Neuronal stem cell (in vitro differentiated cells): Measurements from ENCODE around the gene CD2AP.
"Not testable (repeated sequence)": the region's sequence is repeated elsewhere in the genome, so short reads cannot be mapped to it uniquely, and the experiment has no call there.

Source experiments
- DNase-seq: peaks from one replicate; pipeline ENCODE4 v3.0.0-alpha.2; 2013; ENCODE audit warnings: low spot score
- H2AFZ ChIP-seq: one replicate; pipeline ENCODE4 v1.6.1; 2013; ENCODE audit warnings: mild to moderate bottlenecking, low read length, inconsistent platforms
- H2AK5ac ChIP-seq: 2 replicates; pipeline ENCODE4 v1.6.1; 2013; ENCODE audit warnings: low read depth, mild to moderate bottlenecking, inconsistent platforms, low read length, moderate library complexity, mixed read lengths
- H2BK120ac ChIP-seq: 2 replicates; pipeline ENCODE4 v1.6.1; 2013; ENCODE audit warnings: low read depth, mild to moderate bottlenecking, inconsistent platforms, low read length, moderate library complexity, mixed read lengths
- H2BK12ac ChIP-seq: one replicate; pipeline ENCODE4 v1.6.1; 2013; ENCODE audit warnings: low read length, inconsistent platforms
- H2BK15ac ChIP-seq: 2 replicates; pipeline ENCODE4 v1.6.1; 2013; ENCODE audit warnings: mild to moderate bottlenecking, low read length, inconsistent platforms, mixed read lengths
- H2BK5ac ChIP-seq: one replicate; pipeline ENCODE4 v1.6.1; 2013; ENCODE audit warnings: inconsistent platforms, mild to moderate bottlenecking, low read length, moderate library complexity
- H3K14ac ChIP-seq: one replicate; pipeline ENCODE4 v1.6.1; 2013; ENCODE audit warnings: low read length, inconsistent platforms
- H3K18ac ChIP-seq: 2 replicates; pipeline ENCODE4 v1.6.1; 2013; ENCODE audit warnings: low read length, inconsistent platforms
- H3K23ac ChIP-seq: 2 replicates; pipeline ENCODE4 v1.6.1; 2013; ENCODE audit warnings: low read depth, mild to moderate bottlenecking, mixed read lengths, low read length, inconsistent platforms; ENCODE audit not compliant: poor library complexity
- H3K27ac ChIP-seq: replicated peaks from 3 replicates; pipeline ENCODE4 v1.5.1; 2013; ENCODE audit warnings: low read length, inconsistent platforms
- H3K27me3 ChIP-seq, 3 experiments: 2 replicates each; pipeline ENCODE4 v1.6.1; 2013; ENCODE audit warnings: low read length in 3 of 3, mild to moderate bottlenecking in 2 of 3, inconsistent platforms in 1 of 3, low read depth in 1 of 3, mixed read lengths in 1 of 3, moderate library complexity in 1 of 3; ENCODE audit not compliant: control insufficient read depth in 3 of 3, insufficient read depth in 3 of 3
- H3K36me3 ChIP-seq, 2 donors: replicated peaks in 1 of 2; 2 replicates each; pipeline ENCODE4 v1.6.1; 2013; ENCODE audit warnings: low read length in 2 of 2; ENCODE audit not compliant: control insufficient read depth in 2 of 2, insufficient read depth in 2 of 2
- H3K4ac ChIP-seq: 2 replicates; pipeline ENCODE4 v1.6.1; 2013; ENCODE audit warnings: inconsistent platforms, mild to moderate bottlenecking, low read length, moderate library complexity
- H3K4me1 ChIP-seq, 2 donors: 1 replicate in 1 of 2; 2 replicates in 1 of 2; pipeline ENCODE4 v1.6.1; 2013; ENCODE audit warnings: low read length in 2 of 2, low read depth in 1 of 2; ENCODE audit not compliant: control insufficient read depth in 2 of 2, insufficient read depth in 1 of 2
- H3K4me2 ChIP-seq: one replicate; pipeline ENCODE4 v1.6.1; 2013; ENCODE audit warnings: mild to moderate bottlenecking, low read length, inconsistent platforms; ENCODE audit not compliant: insufficient read depth, poor library complexity, severe bottlenecking
- H3K4me3 ChIP-seq, 2 donors: 2 replicates each; pipeline ENCODE4 v1.5.1; 2013; ENCODE audit warnings: low read length in 2 of 2, mild to moderate bottlenecking in 2 of 2, inconsistent platforms in 1 of 2, moderate library complexity in 1 of 2
- H3K79me1 ChIP-seq: one replicate; pipeline ENCODE4 v1.6.1; 2013; ENCODE audit warnings: low read depth, mild to moderate bottlenecking, inconsistent platforms, low read length, moderate library complexity
- H3K9ac ChIP-seq: one replicate; pipeline ENCODE4 v1.6.1; 2013; ENCODE audit warnings: mild to moderate bottlenecking, low read depth, low read length, inconsistent platforms; ENCODE audit not compliant: poor library complexity
- H3K9me3 ChIP-seq, 2 donors: replicated peaks in 1 of 2; 2 replicates each; pipeline versions ENCODE3 to v1.6.1; 2013; ENCODE audit warnings: low read length in 2 of 2, mild to moderate bottlenecking in 2 of 2, inconsistent platforms in 1 of 2, low read depth in 1 of 2, mixed read lengths in 1 of 2, moderate library complexity in 1 of 2; ENCODE audit not compliant: control insufficient read depth in 2 of 2, insufficient read depth in 1 of 2
- H4K8ac ChIP-seq: one replicate; pipeline ENCODE4 v1.6.1; 2013; ENCODE audit warnings: low read depth, mild to moderate bottlenecking, inconsistent platforms, low read length, moderate library complexity
- H4K91ac ChIP-seq: one replicate; pipeline ENCODE4 v1.6.1; 2013; ENCODE audit warnings: low read length, low read depth, mild to moderate bottlenecking, inconsistent platforms; ENCODE audit not compliant: poor library complexity
- WGBS, 2 donors: extraction: QIAGEN DNeasy Blood & Tissue Kit; methylation state at CpG; one replicate each; pipeline ENCODE4 v1.1.7; 2013; ENCODE audit warnings: missing lambda C conversion rate in 2 of 2, mixed read lengths in 1 of 2; ENCODE audit not compliant: insufficient read length in 2 of 2, insufficient replicate concordance in 1 of 2; ENCODE audit errors: extremely low coverage in 2 of 2; 5-methylcytosine and 5-hydroxymethylcytosine counted together

The CD2AP gene

GRCh38 chr6:47647626-47648025 is 170.0 kb downstream of the CD2AP start:
- not testable (repeated sequence) for H4K8ac ChIP-seq, H3K27ac ChIP-seq, H2BK5ac ChIP-seq, H3K4ac ChIP-seq, H2BK12ac ChIP-seq, DNase-seq, H2BK15ac ChIP-seq, H2AK5ac ChIP-seq, H4K91ac ChIP-seq, H3K4me2 ChIP-seq, H3K36me3 ChIP-seq, H3K14ac ChIP-seq, H3K4me3 ChIP-seq, H3K23ac ChIP-seq, H3K79me1 ChIP-seq, H2AFZ ChIP-seq, H3K18ac ChIP-seq, H3K4me1 ChIP-seq, H3K9me3 ChIP-seq, H2BK120ac ChIP-seq, H3K27me3 ChIP-seq, H3K9ac ChIP-seq
- no CpG with 5 or more reads among the region's 4 CpGs for WGBS, 2 donors

DNA sequence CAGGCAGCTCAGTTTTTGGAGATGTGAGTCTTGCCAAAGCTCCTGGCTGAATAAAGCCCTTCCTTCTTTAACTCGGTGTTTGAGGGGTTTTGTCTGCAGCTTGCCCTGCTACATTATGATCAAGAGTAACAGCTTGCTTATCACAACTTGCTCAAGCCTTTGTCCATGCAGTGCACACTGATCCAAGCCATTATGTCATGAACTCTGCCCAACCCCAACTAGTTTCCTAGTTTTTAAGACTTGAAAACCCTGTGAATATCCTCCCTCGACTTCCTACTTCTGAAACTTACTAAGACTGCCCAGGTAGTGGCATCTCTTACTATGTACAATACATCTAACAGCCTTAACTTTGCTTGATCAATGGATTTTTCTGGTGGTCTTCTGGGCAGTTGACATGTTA is 170.4 kb downstream of the CD2AP start:
- Histone ChIP-seq H2BK12ac (no peak overlapping the region), H2BK120ac (no peak overlapping the region), H2AFZ (no peak overlapping the region), H3K79me1 (no peaks in the 10 kb centered on the region), H4K8ac (no peak overlapping the region), H3K14ac (no peak overlapping the region), H4K91ac (no peak overlapping the region), H3K18ac (no peak overlapping the region), H3K4me1 (no peaks in the 10 kb centered on the region), H3K9me3 (no peaks in the 10 kb centered on the region), H2BK5ac (no peak overlapping the region), H3K27ac (no peak overlapping the region), H3K9ac (no peak overlapping the region), H2BK15ac (no peak overlapping the region), H3K27me3 (no peaks in the 10 kb centered on the region), H3K23ac (no peak overlapping the region), H3K4ac (no peak overlapping the region), H3K4me2 (no peak overlapping the region), H3K36me3 (no peaks in the 10 kb centered on the region), H3K4me3 (no peak overlapping the region), H2AK5ac (no peak overlapping the region)
- no peak for DNase-seq
- no CpG with 5 or more reads among the region's 2 CpGs for WGBS, 2 donors

DNA sequence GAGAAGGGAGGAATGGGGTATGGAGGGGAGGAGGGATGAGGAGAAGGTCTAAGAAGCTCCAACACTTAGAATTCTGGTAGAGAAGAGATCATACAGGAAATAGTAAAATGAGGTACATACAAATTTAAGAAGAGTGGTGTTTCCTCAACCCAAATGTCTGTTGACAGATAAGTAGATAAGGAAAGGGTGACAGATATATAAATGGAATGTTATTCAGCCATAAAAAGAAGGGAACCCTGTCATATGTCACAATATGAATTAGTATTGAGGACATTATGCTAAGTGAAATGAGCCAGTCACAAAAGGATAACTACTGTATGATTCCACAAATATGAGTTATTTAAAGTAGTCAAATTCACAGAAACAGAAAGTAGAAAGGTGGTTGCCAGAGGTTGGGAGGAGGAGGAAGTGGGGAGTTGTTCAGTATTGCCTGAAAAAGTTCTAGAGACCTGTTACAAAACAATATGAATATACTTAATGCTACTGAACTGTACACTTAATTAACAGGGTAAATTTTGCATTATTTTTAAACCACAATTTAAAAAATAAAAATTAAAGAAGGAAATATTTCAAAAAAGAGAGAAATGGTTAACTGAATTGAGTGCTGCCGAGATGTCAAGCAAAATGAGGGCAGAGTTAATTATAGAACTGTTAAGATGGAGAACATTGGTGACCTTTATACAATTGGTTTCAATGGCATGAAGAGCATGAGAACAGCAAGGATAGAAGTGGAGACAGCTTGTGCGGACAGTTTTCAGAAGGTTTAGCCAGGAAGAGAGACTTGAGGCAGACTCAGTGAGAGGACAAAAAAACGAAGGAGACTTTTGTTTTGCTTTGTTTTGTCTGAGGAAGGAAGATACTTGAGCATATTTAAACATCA is 173.2 kb downstream of the CD2AP start:
- Histone ChIP-seq H3K4ac (no peak overlapping the region), H4K8ac (no peak overlapping the region), H2AFZ (no peak overlapping the region), H3K4me1 (no peaks in the 10 kb centered on the region), H2BK12ac (no peak overlapping the region), H3K79me1 (no peaks in the 10 kb centered on the region), H3K27me3 (no peaks in the 10 kb centered on the region), H2AK5ac (no peak overlapping the region), H3K9ac (no peak overlapping the region), H3K14ac (no peak overlapping the region), H3K18ac (no peak overlapping the region), H2BK5ac (no peak overlapping the region), H3K4me3 (no peak overlapping the region), H3K27ac (no peak overlapping the region), H3K9me3 (no peaks in the 10 kb centered on the region), H2BK15ac (no peak overlapping the region), H3K23ac (no peak overlapping the region), H4K91ac (no peak overlapping the region), H2BK120ac (no peak overlapping the region), H3K4me2 (no peak overlapping the region), H3K36me3 (no peaks in the 10 kb centered on the region)
- WGBS, 2 donors: no CpG with 5 or more reads among the region's 3 CpGs
- no peak for DNase-seq

- no peak overlapping the region for H2BK12ac ChIP-seq
- H3K79me1 ChIP-seq: no peaks in the 10 kb centered on the region
- WGBS, 2 donors: no CpG with 5 or more reads among the region's 6 CpGs
Observed at GRCh38 chr6:47651505-47651944, 173.9 kb downstream of the CD2AP start.

More at GRCh38 chr6:47651505-47651944, 173.9 kb downstream of the CD2AP start:
- H2BK5ac ChIP-seq: no peak overlapping the region
- no peak overlapping the region for H3K14ac ChIP-seq
- no peaks in the 10 kb centered on the region for H3K27me3 ChIP-seq
- H3K23ac ChIP-seq: no peak overlapping the region
- no peaks in the 10 kb centered on the region for H3K9me3 ChIP-seq
- no peak overlapping the region for H3K4me2 ChIP-seq
- no peak overlapping the region for H3K9ac ChIP-seq
- no peak overlapping the region for H3K18ac ChIP-seq
- no peak overlapping the region for H2BK15ac ChIP-seq
- no peak overlapping the region for H3K4me3 ChIP-seq
- no peak overlapping the region for H4K91ac ChIP-seq
- H3K4me1 ChIP-seq: peaks cover 0 to 3% of the 10 kb centered on the region in 2 donors
- no peak overlapping the region for H3K4ac ChIP-seq
- no peak for DNase-seq
- H2BK120ac ChIP-seq: no peak overlapping the region
- no peak overlapping the region for H4K8ac ChIP-seq
- H3K27ac ChIP-seq: no peak overlapping the region
- H3K36me3 ChIP-seq: no peaks in the 10 kb centered on the region
- no peak overlapping the region for H2AK5ac ChIP-seq
- H2AFZ ChIP-seq: no peak overlapping the region
